Endothelial cell of umbilical vein (primary cell): ENCODE measurements around the gene MACROD2. TPM values are rescaled to one million over a fixed set of nuclear protein-coding genes. Genes with fewer than 3 reads are reported as not detected.

Source experiments
- BruUV-seq: library from RNA; stranded (reverse); fragments of 400-500 nt; replicated peaks from 2 replicates; lab custom pipeline; 2021; lab: Mats Ljungman, UMichigan
- CTCF ChIA-PET: fragments of 300-600, 350-600 bp; sonication (Branson Sonifier 250); formaldehyde crosslinking; loops from one replicate; lab custom pipeline; 2021; ENCODE audit warnings: antibody characterized with exemption, inconsistent platforms; lab: Charles Lee
- POLR2A ChIA-PET: fragments of 300-600, 350-600 bp; sonication (Branson Sonifier 250); formaldehyde crosslinking; loops from one replicate; lab custom pipeline; 2021; ENCODE audit warnings: antibody characterized with exemption, inconsistent platforms; lab: Charles Lee
- DNase-seq: peaks from one replicate; pipeline ENCODE4 v3.0.0-alpha.2; 2011; ENCODE audit warnings: low read depth, low spot score
- FAIRE-seq: peaks from 2 replicates; lab custom pipeline; 2011; peaks lifted over from hg19 to GRCh38; lab: Jason Lieb, UNC
- H2AFZ ChIP-seq: 2 replicates; pipeline ENCODE4 v1.6.0; 2012; ENCODE audit warnings: low read depth, low read length, control low read depth, inconsistent platforms
- H3K27ac ChIP-seq: 2 replicates; pipeline ENCODE4 v1.5.1; 2011; ENCODE audit warnings: low read depth, mild to moderate bottlenecking, control low read depth, low read length, moderate library complexity; ENCODE audit not compliant: insufficient read depth
- H3K27me3 ChIP-seq, 2 experiments: 2 replicates each; pipeline versions ENCODE4 v1.6.0 to v1.6.1; 2011; ENCODE audit warnings: low read length in 2 of 2, mixed read lengths in 1 of 2; ENCODE audit not compliant: control insufficient read depth in 2 of 2, insufficient read depth in 2 of 2
- H3K36me3 ChIP-seq, 2 experiments: 2 replicates in 1 of 2; 3 replicates in 1 of 2; pipeline ENCODE4 v1.5.1; 2011; ENCODE audit warnings: low read length in 2 of 2, mild to moderate bottlenecking in 1 of 2, moderate library complexity in 1 of 2; ENCODE audit not compliant: control insufficient read depth in 2 of 2, insufficient read depth in 2 of 2; ENCODE audit errors: extremely low read depth in 1 of 2
- H3K4me1 ChIP-seq: 3 replicates; pipeline ENCODE4 v1.5.1; 2011; ENCODE audit warnings: mild to moderate bottlenecking, low read length; ENCODE audit not compliant: control insufficient read depth, insufficient read depth; ENCODE audit errors: extremely low read depth
- H3K4me2 ChIP-seq: 2 replicates; pipeline ENCODE4 v1.6.1; 2011; ENCODE audit warnings: low read length, control low read depth, mixed read lengths; ENCODE audit not compliant: insufficient read depth
- H3K4me3 ChIP-seq, 3 experiments: fragments of 200-600 bp in 1 of 3; sonication (generic), shearing (Covaris generic) in 1 of 3; replicated peaks in 1 of 3; 2 replicates each; pipeline ENCODE4 v1.5.1; 2011 to 2016; ENCODE audit warnings: control low read depth in 3 of 3, low read length in 3 of 3, mild to moderate bottlenecking in 2 of 3, inconsistent platforms in 1 of 3, low read depth in 1 of 3, moderate library complexity in 1 of 3; ENCODE audit not compliant: insufficient read depth in 1 of 3
- H3K79me2 ChIP-seq: 2 replicates; pipeline ENCODE4 v1.6.0; 2012; ENCODE audit warnings: low read length, inconsistent platforms; ENCODE audit not compliant: control insufficient read depth, insufficient read depth
- H3K9ac ChIP-seq: replicated peaks from 2 replicates; pipeline ENCODE3; 2011; ENCODE audit warnings: low read length, control low read depth; ENCODE audit not compliant: insufficient read depth; ENCODE audit errors: extremely low read depth
- H3K9me1 ChIP-seq: replicated peaks from 3 replicates; pipeline ENCODE4 v1.6.0; 2011; ENCODE audit warnings: mild to moderate bottlenecking, low read length; ENCODE audit not compliant: control insufficient read depth, insufficient read depth; ENCODE audit errors: extremely low read depth
- H3K9me3 ChIP-seq: replicated peaks from 2 replicates; pipeline ENCODE4 v1.5.1; 2012; ENCODE audit warnings: low read length, inconsistent platforms; ENCODE audit not compliant: control insufficient read depth, insufficient read depth
- H4K20me1 ChIP-seq: replicated peaks from 2 replicates; pipeline ENCODE3; 2011; ENCODE audit warnings: mild to moderate bottlenecking, low read length; ENCODE audit not compliant: control insufficient read depth, insufficient read depth; ENCODE audit errors: extremely low read depth
- EZH2 ChIP-seq: IDR thresholded peaks from 2 replicates; pipeline ENCODE4 v1.6.1; 2012; ENCODE audit warnings: borderline replicate concordance, low read depth, mild to moderate bottlenecking, moderate library complexity, low read length, inconsistent platforms; ENCODE audit not compliant: severe bottlenecking
- FOS ChIP-seq: IDR thresholded peaks from 2 replicates; pipeline ENCODE4 v1.6.1; 2011; ENCODE audit warnings: mild to moderate bottlenecking, low read length, moderate library complexity, borderline replicate concordance; ENCODE audit not compliant: insufficient read depth
- GATA2 ChIP-seq: IDR thresholded peaks from 2 replicates; pipeline ENCODE4 v1.7.0; 2011; ENCODE audit warnings: low read depth, mild to moderate bottlenecking, moderate library complexity, mixed read lengths, low read length; ENCODE audit not compliant: insufficient read length, insufficient read depth
- JUN ChIP-seq: IDR thresholded peaks from 2 replicates; pipeline ENCODE4 v1.6.1; 2011; ENCODE audit warnings: borderline replicate concordance, low read depth; ENCODE audit not compliant: insufficient read length, insufficient read depth
- MYC ChIP-seq: IDR thresholded peaks from one replicate; pipeline ENCODE4 v1.6.1; 2011; ENCODE audit warnings: mild to moderate bottlenecking, low read depth, low read length
- POLR2A ChIP-seq: IDR thresholded peaks from 2 replicates; pipeline ENCODE4 v1.6.1; 2012; ENCODE audit warnings: low read depth, mild to moderate bottlenecking, control low read depth, low read length
- POLR2AphosphoS5 ChIP-seq: IDR thresholded peaks from 2 replicates; pipeline ENCODE4 v1.6.1; 2012; ENCODE audit warnings: low read depth, mild to moderate bottlenecking, control low read depth, low read length, moderate library complexity; ENCODE audit not compliant: insufficient read depth
- dilution Hi-C: fragments of 300-500 bp; cut with MboI; formaldehyde crosslinking; loops from one replicate; pipeline ENCODE4 v1.15.0; 2019; ENCODE audit warnings: low sequenced_read_pairs; ENCODE audit not compliant: extremely low pct_ligation_motif_present
- intact Hi-C: fragments of 100-400 bp; cut with micrococcal nuclease; formaldehyde crosslinking; loops from one replicate; pipeline ENCODE4 v1.10.0; 2022
- polyA plus RNA-seq, 4 experiments: library from polyadenylated mRNA; depleted of rRNA in 3 of 4; stranded (reverse) in 3 of 4; unstranded in 1 of 4; fragments of >200 nt; gene quantifications; 2 replicates each; pipeline versions ENCODE4 v1.2.1 to v1.2.3, GENCODE V29; 2011 to 2012; ENCODE audit warnings: missing spikeins in 1 of 4
- total RNA-seq: library from RNA; stranded (reverse); gene quantifications from 2 replicates; pipeline ENCODE4 v1.2.3, GENCODE V29; 2021
- TF ChIP-seq, protein P1 (sequence below), 2 donors: IDR thresholded peaks; 1 replicate in 1 of 2; 2 replicates in 1 of 2; pipeline ENCODE4 v1.5.1; 2011; ENCODE audit warnings: low read length in 2 of 2, mild to moderate bottlenecking in 2 of 2, moderate library complexity in 2 of 2, control low read depth in 1 of 2, inconsistent platforms in 1 of 2, low read depth in 1 of 2; ENCODE audit not compliant: insufficient read depth in 1 of 2; ENCODE audit errors: extremely low read depth in 1 of 2
- TF ChIP-seq, protein P2 (sequence below): IDR thresholded peaks from 2 replicates; pipeline ENCODE4 v1.6.1; 2011; ENCODE audit not compliant: insufficient read depth, insufficient read length

MACROD2 gene
- total and polyA plus RNA-seq, 2 donors (not counting 3 experiments of a cell fraction or from before 2014, with no cell fraction given) = 0.11 to 0.73 TPM

DNA sequence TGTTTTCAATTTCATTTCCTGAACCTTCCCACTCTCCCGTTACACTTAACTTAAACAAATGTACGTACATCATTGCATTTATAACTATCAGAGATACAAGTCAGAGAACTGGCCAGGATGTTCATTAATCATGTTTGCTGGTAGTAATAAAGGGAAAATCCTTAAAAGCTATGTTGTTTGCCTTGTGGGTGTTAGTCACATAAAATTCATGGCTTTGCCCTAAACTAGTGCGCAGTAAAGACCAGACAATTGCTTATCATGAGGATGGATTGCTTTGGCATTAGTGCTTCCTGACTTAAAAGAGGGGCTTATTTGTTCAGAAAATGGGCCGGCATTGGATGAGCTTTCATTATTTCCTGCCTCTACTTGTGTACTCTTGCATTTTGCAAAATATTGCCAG is 1379.4 kb downstream of the MACROD2 start:
- Histone ChIP-seq H3K79me2 (no peaks in the 10 kb centered on the region), H2AFZ (no peak overlapping the region), H3K9ac (no peak overlapping the region), H3K4me2 (no peak overlapping the region), H3K36me3 (no peaks in the 10 kb centered on the region), H3K4me3 (no peak overlapping the region), H3K4me1 (no peaks in the 10 kb centered on the region), H3K9me3 (no peaks in the 10 kb centered on the region), H4K20me1 (no peaks in the 10 kb centered on the region), H3K27ac (no peak overlapping the region), H3K27me3 (no peaks in the 10 kb centered on the region), H3K9me1 (no peaks in the 10 kb centered on the region)
- TF ChIP-seq JUN = no peak
- TF ChIP-seq, protein P1, sequence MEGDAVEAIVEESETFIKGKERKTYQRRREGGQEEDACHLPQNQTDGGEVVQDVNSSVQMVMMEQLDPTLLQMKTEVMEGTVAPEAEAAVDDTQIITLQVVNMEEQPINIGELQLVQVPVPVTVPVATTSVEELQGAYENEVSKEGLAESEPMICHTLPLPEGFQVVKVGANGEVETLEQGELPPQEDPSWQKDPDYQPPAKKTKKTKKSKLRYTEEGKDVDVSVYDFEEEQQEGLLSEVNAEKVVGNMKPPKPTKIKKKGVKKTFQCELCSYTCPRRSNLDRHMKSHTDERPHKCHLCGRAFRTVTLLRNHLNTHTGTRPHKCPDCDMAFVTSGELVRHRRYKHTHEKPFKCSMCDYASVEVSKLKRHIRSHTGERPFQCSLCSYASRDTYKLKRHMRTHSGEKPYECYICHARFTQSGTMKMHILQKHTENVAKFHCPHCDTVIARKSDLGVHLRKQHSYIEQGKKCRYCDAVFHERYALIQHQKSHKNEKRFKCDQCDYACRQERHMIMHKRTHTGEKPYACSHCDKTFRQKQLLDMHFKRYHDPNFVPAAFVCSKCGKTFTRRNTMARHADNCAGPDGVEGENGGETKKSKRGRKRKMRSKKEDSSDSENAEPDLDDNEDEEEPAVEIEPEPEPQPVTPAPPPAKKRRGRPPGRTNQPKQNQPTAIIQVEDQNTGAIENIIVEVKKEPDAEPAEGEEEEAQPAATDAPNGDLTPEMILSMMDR (IDR thresholded peaks at IDR 0.05; ENCODE audit: extremely low read depth in 1 of 2, insufficient read depth in 1 of 2, low read depth in 1 of 2, low read length in 2 of 2) = no peak
- no peak for TF ChIP-seq GATA2
- no peak for TF ChIP-seq POLR2A
- no peak for TF ChIP-seq EZH2
- TF ChIP-seq, protein P2, sequence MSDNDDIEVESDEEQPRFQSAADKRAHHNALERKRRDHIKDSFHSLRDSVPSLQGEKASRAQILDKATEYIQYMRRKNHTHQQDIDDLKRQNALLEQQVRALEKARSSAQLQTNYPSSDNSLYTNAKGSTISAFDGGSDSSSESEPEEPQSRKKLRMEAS = no peak
- no peak for TF ChIP-seq MYC
- no peak for TF ChIP-seq FOS
- TF ChIP-seq POLR2AphosphoS5 = no peak
- no TSS peak for BruUV-seq
- CTCF ChIA-PET = interaction anchor here (0.8 kb wide), 1 partner anchor 1037 kb away, joined by 5 read pairs; the partner anchor contains the start of gene FLRT3
- DNase-seq (no peak), FAIRE-seq (no peak)
- POLR2A ChIA-PET = no interaction called here
- dilution Hi-C loops = no loop called here
- intact Hi-C loops = loop anchor here (5.0 kb wide), 1 partner anchor 528 kb away; no protein-coding TSS in a partner anchor
